GM12874 (cell line): ENCODE measurements around the gene TELO2.

ENCODE experiments used
- TF ChIP-seq, protein P1 (sequence below): IDR thresholded peaks from 2 replicates; pipeline ENCODE4 v1.5.1; 2011; ENCODE audit warnings: low read depth, mild to moderate bottlenecking, control low read depth, low read length, moderate library complexity; ENCODE audit not compliant: insufficient read depth

TELO2 gene

DNA sequence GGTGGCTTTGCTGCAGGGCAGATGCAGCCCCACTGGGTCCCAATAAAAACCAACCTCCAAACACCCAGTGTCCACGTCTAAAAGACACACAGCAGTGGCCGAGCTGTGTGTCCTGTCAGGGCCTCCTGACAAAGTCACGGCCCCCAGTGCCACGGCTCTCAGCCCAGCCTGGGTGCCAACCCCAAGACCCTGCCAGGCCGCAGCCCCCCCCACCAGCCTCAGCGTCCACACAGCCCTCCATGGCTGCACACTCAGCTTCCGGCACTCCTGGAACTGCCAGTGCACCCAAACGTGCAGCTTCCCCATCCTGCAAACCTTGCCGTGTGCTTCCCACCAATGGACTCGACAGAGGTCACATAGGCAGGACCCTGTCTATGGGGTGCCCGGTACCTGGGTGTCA, 45.2 kb upstream of the TELO2 start:
- TF ChIP-seq, protein P1, sequence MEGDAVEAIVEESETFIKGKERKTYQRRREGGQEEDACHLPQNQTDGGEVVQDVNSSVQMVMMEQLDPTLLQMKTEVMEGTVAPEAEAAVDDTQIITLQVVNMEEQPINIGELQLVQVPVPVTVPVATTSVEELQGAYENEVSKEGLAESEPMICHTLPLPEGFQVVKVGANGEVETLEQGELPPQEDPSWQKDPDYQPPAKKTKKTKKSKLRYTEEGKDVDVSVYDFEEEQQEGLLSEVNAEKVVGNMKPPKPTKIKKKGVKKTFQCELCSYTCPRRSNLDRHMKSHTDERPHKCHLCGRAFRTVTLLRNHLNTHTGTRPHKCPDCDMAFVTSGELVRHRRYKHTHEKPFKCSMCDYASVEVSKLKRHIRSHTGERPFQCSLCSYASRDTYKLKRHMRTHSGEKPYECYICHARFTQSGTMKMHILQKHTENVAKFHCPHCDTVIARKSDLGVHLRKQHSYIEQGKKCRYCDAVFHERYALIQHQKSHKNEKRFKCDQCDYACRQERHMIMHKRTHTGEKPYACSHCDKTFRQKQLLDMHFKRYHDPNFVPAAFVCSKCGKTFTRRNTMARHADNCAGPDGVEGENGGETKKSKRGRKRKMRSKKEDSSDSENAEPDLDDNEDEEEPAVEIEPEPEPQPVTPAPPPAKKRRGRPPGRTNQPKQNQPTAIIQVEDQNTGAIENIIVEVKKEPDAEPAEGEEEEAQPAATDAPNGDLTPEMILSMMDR, result no peak

DNA sequence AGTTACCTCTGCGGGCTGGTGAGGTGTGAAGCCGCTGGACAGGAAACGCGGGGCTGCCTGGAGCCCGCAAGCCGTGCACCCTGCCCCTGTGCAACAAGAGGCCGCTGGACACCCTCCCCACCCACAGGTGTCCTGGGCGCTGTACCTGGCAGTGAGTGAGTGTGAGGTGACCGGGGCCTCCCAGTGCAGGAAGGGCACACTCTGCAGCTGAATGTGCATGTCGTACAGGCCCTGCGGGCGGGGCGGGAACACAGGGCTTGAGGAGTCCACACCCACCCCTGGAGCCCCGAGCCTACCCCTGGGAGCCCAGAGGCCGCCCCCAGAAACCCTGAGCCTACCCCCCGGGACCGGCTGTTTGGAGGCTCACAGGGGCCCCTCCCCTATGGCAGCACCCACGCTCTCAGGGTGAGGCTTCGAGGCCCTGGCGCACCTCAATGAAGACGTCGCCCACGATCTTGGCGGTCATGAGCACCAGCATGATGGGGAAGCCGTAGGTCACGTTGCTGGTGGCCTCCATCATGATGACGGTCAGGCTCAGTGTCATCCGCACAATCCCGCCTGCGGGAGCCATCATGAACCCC, 44.5 kb upstream of the TELO2 start:
- TF ChIP-seq, protein P1, result no peak

DNA sequence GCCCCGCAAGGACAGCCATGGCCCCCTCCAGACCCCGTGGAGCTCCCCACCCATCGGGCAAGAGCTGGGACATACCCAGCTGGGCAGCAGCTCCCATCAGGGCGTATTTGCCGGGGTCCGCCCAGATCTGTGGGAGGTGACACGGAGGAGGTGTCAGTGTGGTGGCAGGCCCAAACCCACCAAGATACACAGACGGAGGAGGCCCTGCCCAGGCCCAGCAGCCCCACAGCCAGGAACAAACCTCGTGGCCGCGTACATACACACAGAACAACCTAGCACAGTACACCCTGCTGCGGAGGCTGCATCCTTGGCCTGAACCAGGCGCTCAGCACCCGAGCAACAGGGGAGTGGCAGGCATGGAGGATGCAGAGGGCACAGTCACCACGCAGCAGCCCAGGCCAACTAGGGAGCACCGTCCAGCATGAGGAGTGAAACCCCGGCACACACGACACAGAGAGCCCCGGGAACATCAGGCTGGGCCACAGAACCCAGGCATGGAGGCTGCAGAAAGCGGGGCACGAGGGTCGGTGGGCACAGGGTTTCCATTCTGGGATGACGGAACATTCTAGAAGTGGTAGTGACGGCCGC, 43.9 kb upstream of the TELO2 start:
- TF ChIP-seq, protein P1, result no peak

DNA sequence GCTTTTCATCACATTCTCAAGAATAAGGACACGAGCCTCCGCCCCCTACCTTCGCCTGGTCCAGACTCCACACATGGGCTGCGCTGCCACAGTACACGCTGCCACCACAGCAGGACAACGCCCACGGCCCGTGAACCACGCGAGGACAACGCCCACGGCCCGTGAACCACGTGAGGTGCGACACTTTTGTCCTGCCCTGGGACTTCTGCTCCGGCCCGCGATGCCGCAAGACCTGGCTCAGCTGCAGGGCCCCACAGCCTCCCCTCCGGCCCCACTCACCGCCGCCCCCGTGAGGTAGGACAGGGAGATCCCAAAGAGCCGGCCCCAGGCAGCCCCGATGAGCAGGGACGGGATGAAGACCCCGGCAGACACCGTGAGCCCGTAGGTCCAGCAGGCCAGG, 42.9 kb upstream of the TELO2 start:
- TF ChIP-seq, protein P1, result no peak

DNA sequence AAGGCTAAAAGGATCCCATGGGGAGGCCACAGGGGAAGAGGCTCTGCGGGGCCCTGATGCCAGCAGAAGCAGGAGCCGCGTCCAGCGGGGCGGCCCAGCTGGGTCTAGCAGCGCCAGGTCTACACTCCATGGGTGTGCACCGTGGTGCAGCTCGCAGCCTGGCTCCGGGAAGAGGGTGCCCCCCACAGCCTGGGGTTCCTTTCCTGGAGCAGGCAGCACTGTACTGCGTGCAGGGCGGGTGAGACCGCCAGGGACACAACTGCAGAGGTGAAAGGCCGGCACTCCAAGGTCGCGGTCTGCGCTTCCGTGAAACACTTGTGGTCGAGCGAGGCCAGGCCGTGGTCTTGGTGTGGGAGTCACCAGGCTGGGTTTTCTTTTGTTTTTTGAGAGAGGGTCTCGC, 42.3 kb upstream of the TELO2 start:
- TF ChIP-seq, protein P1, result no peak

DNA sequence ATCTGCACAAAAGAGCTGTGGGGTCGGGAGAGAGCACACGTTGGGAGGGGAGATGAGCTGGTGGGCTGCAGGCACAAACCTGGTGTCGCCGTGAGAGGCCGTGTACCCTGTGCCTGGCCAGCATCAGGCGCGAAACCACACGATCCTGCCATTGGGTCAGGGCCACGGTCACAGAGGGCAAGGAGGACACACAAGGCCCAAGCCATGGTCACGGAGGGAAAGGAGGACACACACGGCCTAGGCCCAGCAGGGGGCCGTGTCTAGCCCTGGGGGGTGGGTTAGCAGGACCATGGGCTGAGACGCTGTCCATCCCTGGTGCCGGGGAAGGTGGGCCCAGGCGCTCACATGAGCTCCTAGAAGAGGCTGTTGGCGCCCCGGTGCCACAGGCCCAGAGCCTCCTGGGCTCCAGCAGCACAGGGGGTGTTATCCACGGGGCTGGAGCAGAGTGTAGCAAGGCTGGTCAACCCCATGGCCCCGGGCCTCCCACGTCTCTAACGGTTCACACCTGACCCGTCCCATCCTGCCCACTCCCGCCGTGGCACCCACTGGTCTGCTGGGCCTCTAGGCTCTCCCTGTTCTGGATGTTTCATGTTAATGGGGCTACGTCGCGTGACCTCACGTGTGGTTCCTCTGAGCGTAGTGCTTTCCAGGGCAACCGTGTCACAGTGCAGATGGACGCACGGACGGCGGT, 41.3 kb upstream of the TELO2 start:
- TF ChIP-seq, protein P1, result no peak

DNA sequence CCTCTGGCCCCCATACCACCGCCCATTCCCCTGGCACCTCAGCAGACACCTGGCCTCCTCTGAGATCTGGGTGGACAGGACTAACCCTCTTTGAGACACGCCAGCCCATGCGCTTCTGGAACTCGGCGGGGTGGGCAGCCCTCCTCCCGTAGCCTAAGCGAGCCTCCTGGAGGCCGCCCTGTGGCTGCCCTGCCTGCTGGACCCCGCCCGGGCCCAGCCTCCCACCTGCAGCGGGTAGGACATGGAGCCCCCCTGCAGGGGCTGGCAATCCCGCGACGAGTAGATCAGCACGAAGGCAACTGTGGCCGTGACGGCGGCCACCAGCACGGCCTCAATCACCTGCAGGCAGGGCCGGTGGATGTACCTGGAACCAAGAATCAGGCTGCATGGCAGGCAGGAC, 40.6 kb upstream of the TELO2 start:
- TF ChIP-seq, protein P1, result no peak
